NCI-H526 treated with DMSO at 0.1 percent for 48 hours (cell line): Measurements from ENCODE around the gene TAPBP.
A peak's percentile ranks its signal among the peaks of the same experiment; 100 is the strongest.
"Not testable (repeated sequence)": the region's sequence is repeated elsewhere in the genome, so short reads cannot be mapped to it uniquely, and the experiment has no call there.

Experiments used
- DNase-seq: peaks from one replicate; lab custom pipeline; 2025; lab: John Stamatoyannopoulos, UW

The TAPBP gene

GRCh38 chr6:33313709-33314514 lies at the start of gene TAPBP:
Gene TAPBP (minus strand): TSS chr6:33314078. CDS start chr6:33314041, 37 bp downstream.
- DNase-seq: peak; percentile 65

GRCh38 chr6:33363486-33363885 lies 49.6 kb upstream of the TAPBP start:
- not testable (repeated sequence) for DNase-seq

DNA sequence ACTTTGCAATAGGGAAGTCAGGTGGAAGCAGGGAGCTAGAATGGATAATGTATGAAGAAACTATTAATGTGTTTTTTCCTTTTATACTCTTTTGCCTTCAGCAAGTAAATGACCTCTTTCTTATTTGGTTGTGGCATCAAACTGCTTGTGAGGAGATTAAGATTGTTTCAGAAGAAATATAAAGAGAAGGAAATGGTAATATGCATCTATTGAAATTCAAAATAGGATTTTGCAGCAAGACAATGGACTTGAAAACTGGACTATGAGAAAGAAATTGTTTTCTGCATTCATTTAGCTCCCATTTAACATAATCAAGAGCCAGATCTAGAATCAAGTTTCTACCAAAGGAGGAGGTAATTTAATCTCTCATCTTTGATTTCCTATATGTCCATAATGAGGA lies 45.5 kb upstream of the TAPBP start:
- DNase-seq: no peak

- DNase-seq: not testable (repeated sequence)
These were observed 43.4 kb upstream of the TAPBP start for GRCh38 chr6:33357160-33357871.

DNA sequence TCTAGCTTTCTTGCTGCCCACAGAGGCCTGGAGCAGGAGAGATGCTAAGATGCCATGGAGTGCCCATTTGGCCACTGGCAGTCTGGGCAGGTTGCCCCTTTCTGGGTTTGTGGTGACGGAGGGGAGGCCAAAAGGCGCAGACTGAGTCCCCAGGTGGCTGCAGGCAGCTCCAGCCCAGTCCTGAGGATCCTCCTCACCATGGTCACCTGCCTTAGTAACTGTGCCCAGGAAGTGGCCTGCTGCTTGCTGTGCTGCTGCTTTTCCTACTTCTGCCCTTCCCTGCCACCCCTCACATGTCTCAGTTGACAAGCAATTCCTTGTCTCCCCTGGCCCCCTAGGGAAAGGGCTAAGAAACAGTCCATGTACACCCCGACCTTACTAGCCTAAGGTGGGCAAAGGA lies 42.4 kb upstream of the TAPBP start:
- no peak for DNase-seq

GRCh38 chr6:33355860-33356259 lies 42.0 kb upstream of the TAPBP start:
- DNase-seq: not testable (repeated sequence)

DNA sequence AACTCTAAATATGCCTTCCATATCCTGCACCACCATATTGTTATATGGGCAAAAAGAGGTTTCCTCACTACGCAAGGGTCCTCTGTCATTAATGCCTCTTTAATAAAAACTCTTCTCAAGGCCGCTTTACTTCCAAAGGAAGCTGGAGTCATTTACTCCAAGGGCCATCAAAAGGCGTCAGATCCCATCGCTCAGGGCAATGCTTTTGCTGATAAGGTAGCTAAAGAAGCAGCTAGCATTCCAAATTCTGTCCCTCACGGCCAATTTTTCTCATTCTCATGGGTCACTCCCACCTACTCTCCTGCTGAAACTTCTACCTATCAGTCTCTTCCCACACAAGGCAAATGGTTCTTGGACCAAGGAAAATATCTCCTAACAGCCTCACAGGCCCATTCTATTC lies 33.9 kb upstream of the TAPBP start:
- DNase-seq: no peak

- not testable (repeated sequence) for DNase-seq
These were observed 33.1 kb upstream of the TAPBP start for GRCh38 chr6:33346972-33347371.

DNA sequence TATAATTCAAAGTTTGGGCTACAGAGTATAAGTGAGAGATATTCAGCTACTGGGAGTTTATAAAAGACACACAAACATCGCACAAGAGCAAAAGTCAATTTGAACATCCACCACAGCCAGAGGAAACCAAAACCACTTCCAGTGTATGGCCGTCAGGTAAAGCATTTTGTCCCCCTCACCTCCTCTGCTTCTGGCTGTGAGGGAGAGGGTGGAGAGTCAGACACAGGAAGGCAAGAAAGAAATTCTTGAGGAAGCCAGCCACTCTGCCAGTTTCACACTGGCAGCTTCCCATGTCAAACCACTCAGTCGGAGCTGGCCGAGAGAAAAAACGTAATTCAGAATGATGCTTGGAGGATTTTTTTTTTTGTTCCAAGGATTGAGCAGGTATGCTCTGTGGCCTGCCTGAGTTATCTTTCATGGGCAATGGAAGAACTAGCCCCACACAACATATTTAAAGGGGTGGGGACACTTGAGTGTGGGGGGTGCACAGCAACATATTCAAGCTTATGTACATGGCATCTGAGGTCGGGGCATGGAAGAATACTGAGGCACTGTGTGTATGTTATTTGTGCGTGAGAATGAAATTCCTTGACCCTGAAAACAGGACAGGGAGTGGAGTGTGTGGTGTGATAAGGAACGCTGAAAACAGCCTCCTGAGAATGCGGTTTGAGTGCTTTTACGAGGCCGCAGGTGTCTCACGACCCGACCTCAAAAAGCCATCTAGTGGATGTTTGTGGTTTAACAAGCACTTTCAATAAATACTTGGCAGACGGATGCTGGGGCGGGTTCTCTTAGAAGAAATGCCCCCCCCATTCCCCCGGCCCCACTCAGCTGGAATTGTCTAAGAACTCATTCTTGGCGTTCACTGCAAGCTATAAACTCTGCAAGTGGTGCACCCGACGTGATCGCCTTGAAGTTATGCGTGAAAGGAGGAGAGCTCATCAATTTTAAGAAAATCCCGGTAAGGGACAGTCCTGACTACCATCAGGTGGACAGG lies 31.1 kb upstream of the TAPBP start:
- DNase-seq: peak; percentile 59

GRCh38 chr6:33343953-33344611 lies 30.2 kb upstream of the TAPBP start:
- no peak for DNase-seq

GRCh38 chr6:33343606-33343952 lies 29.7 kb upstream of the TAPBP start:
- not testable (repeated sequence) for DNase-seq

- DNase-seq: no peak
These were observed 25.3 kb upstream of the TAPBP start for GRCh38 chr6:33339193-33339592.

GRCh38 chr6:33336495-33336894 lies 22.6 kb upstream of the TAPBP start:
- DNase-seq: no peak

GRCh38 chr6:33335916-33336315 lies 22.0 kb upstream of the TAPBP start:
- DNase-seq: no peak

DNA sequence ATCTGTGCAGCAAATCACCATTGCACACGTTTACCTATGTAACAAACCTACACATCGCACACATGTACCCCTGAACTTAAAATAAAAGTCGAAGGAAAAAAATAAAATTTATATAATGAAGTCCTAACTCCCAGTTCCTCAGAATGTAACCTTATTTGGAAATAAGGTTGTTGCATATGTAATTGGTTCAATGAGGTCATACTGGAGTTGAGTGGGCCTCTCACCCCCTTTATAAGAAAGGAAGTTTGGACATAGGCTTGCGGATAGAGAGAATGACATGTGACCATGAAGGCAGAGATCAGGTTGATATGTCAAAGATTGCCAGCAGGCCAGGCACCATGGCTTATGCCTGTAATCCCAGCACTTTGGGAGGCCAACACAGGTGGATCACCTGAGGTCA lies 19.8 kb upstream of the TAPBP start:
- no peak for DNase-seq

DNA sequence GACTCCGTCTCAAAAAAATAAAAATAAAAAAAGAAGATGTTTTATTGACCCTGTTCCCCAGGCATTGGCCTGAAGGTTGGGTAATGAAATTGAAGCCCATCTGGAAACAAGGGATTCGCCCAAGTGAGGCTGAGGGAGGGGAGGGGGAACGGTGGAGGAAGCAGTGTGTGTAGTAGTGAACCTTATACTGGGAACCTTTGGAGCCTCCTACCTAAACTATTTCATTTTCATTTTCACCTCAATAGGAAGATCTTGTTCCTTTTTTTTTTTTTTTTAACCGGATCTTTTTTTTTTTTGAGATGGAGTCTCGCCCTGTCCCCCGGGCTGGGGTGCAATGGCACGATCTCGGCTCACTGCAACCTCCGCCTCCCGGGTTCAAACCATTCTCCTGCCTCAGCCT lies 16.9 kb upstream of the TAPBP start:
- DNase-seq: no peak

- no peak for DNase-seq
These were observed 15.2 kb upstream of the TAPBP start for GRCh38 chr6:33329058-33329457.

DNA sequence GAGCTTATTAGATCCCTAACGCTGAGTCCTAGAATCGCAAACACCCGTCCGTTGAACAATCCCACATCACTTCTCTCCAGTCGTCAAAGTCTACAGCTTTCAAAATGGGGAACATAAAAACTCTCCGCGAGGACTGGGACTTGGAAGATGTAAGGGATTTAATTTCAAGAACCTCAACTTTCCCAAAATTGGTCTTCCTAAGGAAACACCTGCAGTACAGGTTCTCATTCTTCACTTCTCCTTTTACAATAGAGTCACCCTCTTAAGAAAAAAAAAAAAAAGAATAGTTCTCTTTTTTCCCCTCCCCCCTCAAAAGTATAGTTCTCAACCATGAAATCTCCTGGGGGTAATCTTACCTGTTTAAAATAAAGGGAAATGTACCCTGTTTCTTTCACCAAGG lies 10.2 kb upstream of the TAPBP start:
- DNase-seq: no peak

DNA sequence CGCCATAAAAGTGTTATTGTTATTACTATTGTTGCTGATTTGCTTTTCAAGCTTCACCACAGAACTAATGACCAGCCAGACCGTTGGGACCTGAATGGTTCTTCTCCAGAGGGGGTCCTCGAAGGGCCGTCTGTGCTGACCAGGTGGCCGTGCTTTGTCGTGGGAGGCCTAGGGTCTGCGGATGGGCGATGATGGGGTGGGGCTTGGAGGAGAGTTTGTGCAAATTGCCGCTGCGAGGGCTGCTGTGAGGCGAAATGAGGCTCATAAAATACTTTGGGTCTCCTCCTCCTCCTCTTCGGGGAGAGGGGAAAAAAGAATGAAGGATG lies 9.7 kb upstream of the TAPBP start:
- DNase-seq: peak; percentile 70

DNA sequence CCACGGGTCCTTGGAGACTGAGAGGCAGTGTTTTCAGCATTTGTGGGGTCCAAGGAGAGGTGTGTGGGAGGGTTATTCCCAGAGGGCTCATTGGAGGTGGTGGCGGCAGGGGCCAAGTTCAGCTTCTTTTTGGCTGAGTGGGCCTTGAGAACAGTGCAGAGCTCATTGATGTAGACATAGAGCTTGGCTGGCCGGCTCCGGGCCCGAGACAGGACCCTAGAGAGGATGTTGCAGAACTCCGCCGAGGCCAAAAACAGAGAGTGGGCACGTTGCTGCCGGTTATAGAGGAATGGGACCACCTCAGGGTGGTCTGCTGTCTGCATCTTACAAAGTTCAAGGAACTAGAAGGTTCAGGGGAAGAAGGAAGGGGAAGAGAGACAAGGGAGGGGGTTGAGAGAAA lies 7.3 kb upstream of the TAPBP start:
- DNase-seq: no peak

- no peak for DNase-seq
These were observed 6.7 kb upstream of the TAPBP start for GRCh38 chr6:33320315-33321181.
